SJSA1 (cell line): Measurements from ENCODE around the gene KLRC1. TPM values are rescaled to one million over a fixed set of nuclear protein-coding genes. Genes with fewer than 3 reads are reported as not detected.
"Not testable (repeated sequence)": the region's sequence is repeated elsewhere in the genome, so short reads cannot be mapped to it uniquely, and the experiment has no call there.

Experiments used
- DNase-seq, 2 experiments: peaks; one replicate each; pipeline ENCODE4 v3.0.0-alpha.2; 2015 to 2020; ENCODE audit warnings: low spot score in 2 of 2, low read depth in 1 of 2
- H3K27ac ChIP-seq: fragments of 250-450 bp; sonication (Bioruptor Pico); 2 replicates; pipeline ENCODE4 v1.5.1; 2020; ENCODE audit warnings: mild to moderate bottlenecking, moderate library complexity
- H3K27me3 ChIP-seq: fragments of 250-450 bp; sonication (Bioruptor Pico); replicated peaks from 2 replicates; pipeline ENCODE4 v1.5.1; 2020; ENCODE audit warnings: mild to moderate bottlenecking, moderate library complexity
- H3K36me3 ChIP-seq: fragments of 250-450 bp; sonication (Bioruptor Pico); 2 replicates; pipeline ENCODE4 v1.5.1; 2020; ENCODE audit warnings: mild to moderate bottlenecking
- H3K4me1 ChIP-seq: fragments of 250-450 bp; sonication (Bioruptor Pico); replicated peaks from 2 replicates; pipeline ENCODE4 v1.6.1; 2021; ENCODE audit warnings: mild to moderate bottlenecking
- H3K4me3 ChIP-seq: fragments of 250-450 bp; sonication (Bioruptor Pico); 2 replicates; pipeline ENCODE4 v1.5.1; 2020; ENCODE audit warnings: mild to moderate bottlenecking
- H3K9me3 ChIP-seq: fragments of 250-450 bp; sonication (Bioruptor Pico); replicated peaks from 2 replicates; pipeline ENCODE4 v1.5.1; 2020; ENCODE audit warnings: mild to moderate bottlenecking
- total RNA-seq: library from RNA; depleted of rRNA; stranded (reverse); fragments of >200 nt; shearing (Covaris generic); gene quantifications from 2 replicates; pipeline ENCODE4 v1.2.3, GENCODE V29; 2014; rRNA removed

Gene KLRC1
- total RNA-seq, 1 experiment from 2014 or later, result not detected

- Histone ChIP-seq H3K4me1 (no peaks in the 10 kb centered on the region; the same call in 1 of the 2 replicates), H3K27ac (no peak overlapping the region), H3K4me3 (no peak overlapping the region), H3K36me3 (no peaks in the 10 kb centered on the region), H3K9me3 (no peaks in the 10 kb centered on the region), H3K27me3 (no peaks in the 10 kb centered on the region)
- no peak for DNase-seq
These were observed 48.4 kb downstream of the KLRC1 start for GRCh38 chr12:10404798-10405197.

GRCh38 chr12:10400829-10401228, 52.3 kb downstream of the KLRC1 start:
- Histone ChIP-seq H3K27ac (no peak overlapping the region), H3K36me3 (no peaks in the 10 kb centered on the region), H3K27me3 (no peaks in the 10 kb centered on the region), H3K4me1 (peaks cover 11% of the 10 kb centered on the region), H3K4me3 (no peak overlapping the region), H3K9me3 (no peaks in the 10 kb centered on the region)
- DNase-seq, result no peak

GRCh38 chr12:10398168-10398567, 55.0 kb downstream of the KLRC1 start:
- H3K27ac ChIP-seq, result no peak overlapping the region
- no peaks in the 10 kb centered on the region for H3K27me3 ChIP-seq
- DNase-seq, result no peak
- H3K4me3 ChIP-seq, result no peak overlapping the region
- H3K9me3 ChIP-seq, result no peaks in the 10 kb centered on the region
- H3K36me3 ChIP-seq, result no peaks in the 10 kb centered on the region
- peaks cover 25% of the 10 kb centered on the region for H3K4me1 ChIP-seq

- Histone ChIP-seq H3K27me3 (no peaks in the 10 kb centered on the region), H3K27ac (no peak overlapping the region), H3K4me3 (peak overlapping the region; percentile 29), H3K4me1 (peaks cover 25% of the 10 kb centered on the region), H3K9me3 (no peaks in the 10 kb centered on the region), H3K36me3 (no peaks in the 10 kb centered on the region)
- peak in 1 of 2 experiments; percentile 23 for DNase-seq
These were observed 55.9 kb downstream of the KLRC1 start for GRCh38 chr12:10397296-10397695.

GRCh38 chr12:10396176-10396575, 57.0 kb downstream of the KLRC1 start:
- not testable (repeated sequence) for DNase-seq, H3K36me3 ChIP-seq, H3K27me3 ChIP-seq, H3K9me3 ChIP-seq
- Histone ChIP-seq H3K4me3 (peak overlapping the region; percentile 29), H3K4me1 (peaks cover 25% of the 10 kb centered on the region), H3K27ac (peak overlapping the region; percentile 93)

Other genes with a start within 250 kb of the KLRC1 start
- 38.0 and 43.7 TPM in 2 replicates for gene GABARAPL1, start 240.5 kb downstream of the KLRC1 start, total RNA-seq
- 0.08 TPM in 1 of 2 replicates, not detected in the other for gene KLRD1, start 145.5 kb downstream of the KLRC1 start, total RNA-seq
- not detected in 2 replicates for gene KLRK1, start 63.3 kb downstream of the KLRC1 start, total RNA-seq
- not detected in 2 replicates for gene KLRC4, start 43.6 kb downstream of the KLRC1 start, total RNA-seq
- not detected in 2 replicates for gene KLRC3, start 32.8 kb downstream of the KLRC1 start, total RNA-seq
- gene KLRC2, start 17.4 kb downstream of the KLRC1 start, total RNA-seq, result not detected in 2 replicates
- 0.34 and 0.53 TPM in 2 replicates for gene EIF2S3B, start 52.5 kb upstream of the KLRC1 start, total RNA-seq
- gene MAGOHB, start 160.2 kb upstream of the KLRC1 start, total RNA-seq, result 51.6 and 97.2 TPM in 2 replicates
- 5.9 and 6.3 TPM in 2 replicates for gene STYK1, start 220.7 kb upstream of the KLRC1 start, total RNA-seq